ENCODE measurements around the gene FAM32A. TPM values are rescaled to one million over a fixed set of nuclear protein-coding genes. Genes with fewer than 3 reads are reported as not detected.

The FAM32A gene
- total and polyA plus RNA-seq, 2 donors (not counting 1 experiment from before 2014, with no cell fraction given) = 53.4 to 62.0 TPM

GRCh38 chr19:16144216-16144581 lies 41.0 kb upstream of the FAM32A start:
- peaks cover 79% of the 10 kb centered on the region for H3K4me1 Mint-ChIP-seq
- peak overlapping the region; percentile 73 to 94 (median 91) for H3K4me3 ChIP-seq (ENCODE audit: control extremely low read depth in 1 of 5, extremely low read depth in 1 of 5, insufficient read depth in 1 of 5, low read depth in 2 of 5, low read length in 4 of 5)
- peaks cover 0 to 18% of the 10 kb centered on the region in 2 experiments for H3K36me3 ChIP-seq (replicated peaks in 1 of 2; ENCODE audit: control extremely low read depth in 1 of 2, control insufficient read depth in 1 of 2, extremely low read depth in 1 of 2, insufficient read depth in 2 of 2, low read length in 1 of 2)
- H3K9me3 Mint-ChIP-seq (ENCODE audit: insufficient read depth) = no peaks in the 10 kb centered on the region
- no peaks in the 10 kb centered on the region for H3K27me3 ChIP-seq (replicated peaks in 1 of 4; ENCODE audit: control extremely low read depth in 1 of 4, control insufficient read depth in 3 of 4, insufficient read depth in 4 of 4, low read length in 3 of 4)
- H3K79me2 ChIP-seq (ENCODE audit: control insufficient read depth, insufficient read depth, low read length) = peaks cover 59% of the 10 kb centered on the region
- peak overlapping the region; percentile 86 for H3K9ac ChIP-seq (ENCODE audit: low read length)
- intact Hi-C loops (cut with micrococcal nuclease) = loop anchor here (5.0 kb wide), 3 partner anchors 183 to 443 kb away; no protein-coding TSS in a partner anchor
- H3K27me3 Mint-ChIP-seq = no peaks in the 10 kb centered on the region
- peak overlapping the region; percentile 95 to 97 for H3K27ac ChIP-seq (ENCODE audit: low read length in 2 of 2)
- CTCF ChIA-PET = interaction anchor here (0.7 to 8.5 kb wide), 16 partner anchors 9 to 297 kb away, joined by 3 to 63 read pairs (median 5); partner anchors contain the start of gene FAM32A
- H3K4me2 ChIP-seq (replicated peaks; ENCODE audit: low read depth, low read length, poor library complexity, severe bottlenecking) = peak overlapping the region; percentile 93
- peak overlapping the region; percentile 100 for H3K27ac Mint-ChIP-seq
- ATAC-seq (ENCODE audit: low read depth) = no peak
- H2AFZ ChIP-seq (ENCODE audit: insufficient read depth, low read depth, low read length, poor library complexity, severe bottlenecking) = no peak overlapping the region
- POLR2A ChIA-PET = interaction anchor here (0.6 to 4.8 kb wide), 26 partner anchors 9 to 1880 kb away, joined by 3 to 54 read pairs (median 6); partner anchors contain the start of genes AP1M1, KLF2, RAB8A and TPM4
- peaks cover 76 to 99% of the 10 kb centered on the region in 2 donors for H3K4me1 ChIP-seq (ENCODE audit: control insufficient read depth in 2 of 2, insufficient read depth in 2 of 2, low read length in 2 of 2)
- peak; percentile 50 for DNase-seq
- TF ChIP-seq EZH2 (IDR thresholded peaks at IDR 0.05; ENCODE audit: borderline replicate concordance, insufficient read depth, low read depth, low read length, poor library complexity, severe bottlenecking) (no peak), CTCF (IDR thresholded peaks at IDR 0.05) (no peak)
- H3K9me3 ChIP-seq (ENCODE audit: control extremely low read depth in 1 of 3, control insufficient read depth in 2 of 3, insufficient read depth in 1 of 3, low read length in 2 of 3) = peaks cover 0 to 20% (median 0%) of the 10 kb centered on the region in 3 donors
- H4K20me1 ChIP-seq (ENCODE audit: control insufficient read depth, insufficient read depth, low read length, poor library complexity, severe bottlenecking) = peaks cover 15% of the 10 kb centered on the region
- WGBS (ENCODE audit: insufficient coverage) = 0% methylated on average over 1 of the region's 1 CpG
- H3K4me3 Mint-ChIP-seq = peak overlapping the region; percentile 95

GRCh38 chr19:16146112-16146511 lies 39.1 kb upstream of the FAM32A start:
- H3K4me3 ChIP-seq (ENCODE audit: control extremely low read depth in 1 of 5, extremely low read depth in 1 of 5, insufficient read depth in 1 of 5, low read depth in 2 of 5, low read length in 4 of 5) = peak overlapping the region; percentile 28 to 94 (median 47)
- H3K4me3 Mint-ChIP-seq = peak overlapping the region; percentile 84
- peak overlapping the region; percentile 87 for H3K27ac Mint-ChIP-seq
- H4K20me1 ChIP-seq (ENCODE audit: control insufficient read depth, insufficient read depth, low read length, poor library complexity, severe bottlenecking) = peaks cover 27% of the 10 kb centered on the region
- peaks cover 0 to 17% (median 0%) of the 10 kb centered on the region in 3 donors for H3K9me3 ChIP-seq (ENCODE audit: control extremely low read depth in 1 of 3, control insufficient read depth in 2 of 3, insufficient read depth in 1 of 3, low read length in 2 of 3)
- WGBS (ENCODE audit: insufficient coverage) = 51% methylated on average over 4 of the region's 5 CpGs
- DNase-seq = no peak
- peaks cover 0 to 36% of the 10 kb centered on the region in 2 experiments for H3K36me3 ChIP-seq (replicated peaks in 1 of 2; ENCODE audit: control extremely low read depth in 1 of 2, control insufficient read depth in 1 of 2, extremely low read depth in 1 of 2, insufficient read depth in 2 of 2, low read length in 1 of 2)
- H3K27me3 ChIP-seq (replicated peaks in 1 of 4; ENCODE audit: control extremely low read depth in 1 of 4, control insufficient read depth in 3 of 4, insufficient read depth in 4 of 4, low read length in 3 of 4) = no peaks in the 10 kb centered on the region
- H3K9me3 Mint-ChIP-seq (ENCODE audit: insufficient read depth) = no peaks in the 10 kb centered on the region
- intact Hi-C loops (cut with micrococcal nuclease) = no loop called here
- TF ChIP-seq CTCF (IDR thresholded peaks at IDR 0.05) (no peak), EZH2 (IDR thresholded peaks at IDR 0.05; ENCODE audit: borderline replicate concordance, insufficient read depth, low read depth, low read length, poor library complexity, severe bottlenecking) (no peak)
- peak overlapping the region; percentile 86 for H3K9ac ChIP-seq (ENCODE audit: low read length)
- H3K27ac ChIP-seq (ENCODE audit: low read length in 2 of 2) = peak overlapping the region in 1 of 2 donors; percentile 95
- no peak overlapping the region for H2AFZ ChIP-seq (ENCODE audit: insufficient read depth, low read depth, low read length, poor library complexity, severe bottlenecking)
- no peak for ATAC-seq (ENCODE audit: low read depth)
- H3K79me2 ChIP-seq (ENCODE audit: control insufficient read depth, insufficient read depth, low read length) = peaks cover 71% of the 10 kb centered on the region
- ChIA-PET CTCF (interaction anchor here (3.9 to 8.5 kb wide), 2 partner anchors 28 to 34 kb away, joined by 26 to 63 read pairs; no protein-coding TSS in a partner anchor), POLR2A (interaction anchor here (0.6 to 1.1 kb wide), 5 partner anchors 9 to 1159 kb away, joined by 3 to 8 read pairs (median 5); no protein-coding TSS in a partner anchor)
- H3K4me1 ChIP-seq (ENCODE audit: control insufficient read depth in 2 of 2, insufficient read depth in 2 of 2, low read length in 2 of 2) = peaks cover 78 to 97% of the 10 kb centered on the region in 2 donors
- H3K4me1 Mint-ChIP-seq = peaks cover 73% of the 10 kb centered on the region
- peak overlapping the region; percentile 93 for H3K4me2 ChIP-seq (replicated peaks; ENCODE audit: low read depth, low read length, poor library complexity, severe bottlenecking)
- no peaks in the 10 kb centered on the region for H3K27me3 Mint-ChIP-seq
